ENCODE measurements around the gene MYO18B. TPM values are rescaled to one million over a fixed set of nuclear protein-coding genes. Genes with fewer than 3 reads are reported as not detected.

The MYO18B gene
- polyA plus RNA-seq, 3 donors: not detected

GRCh38 chr22:25795478-25795877 lies 53.5 kb downstream of the MYO18B start:
- H3K4me3 ChIP-seq (replicated peaks in 1 of 3; ENCODE audit: low read depth in 2 of 3, low read length in 3 of 3): no peak overlapping the region
- H3K79me2 ChIP-seq (ENCODE audit: insufficient read depth, low read length): no peaks in the 10 kb centered on the region
- intact Hi-C loops (cut with micrococcal nuclease): no loop called here
- TF ChIP-seq CTCF (IDR thresholded peaks at IDR 0.05): no peak
- H4K20me1 ChIP-seq (ENCODE audit: insufficient read depth, low read length): no peaks in the 10 kb centered on the region
- no peak overlapping the region for H3K4me3 Mint-ChIP-seq
- H3K27me3 Mint-ChIP-seq (ENCODE audit: low read depth in 3 of 3): peaks cover 7 to 9% (median 8%) of the 10 kb centered on the region in 3 donors
- no peaks in the 10 kb centered on the region for H3K4me1 Mint-ChIP-seq
- H3K4me1 ChIP-seq (ENCODE audit: control insufficient read depth in 1 of 2, insufficient read depth in 2 of 2, low read length in 2 of 2): no peaks in the 10 kb centered on the region
- H3K9me3 Mint-ChIP-seq: no peaks in the 10 kb centered on the region
- DNase-seq: no peak
- no peak overlapping the region for H3K27ac ChIP-seq (ENCODE audit: low read depth in 1 of 2, low read length in 2 of 2)
- H2AFZ ChIP-seq (ENCODE audit: insufficient read depth, low read depth, low read length, poor library complexity, severe bottlenecking): no peak overlapping the region
- H3K9ac ChIP-seq (ENCODE audit: insufficient read depth, low read length, poor library complexity, severe bottlenecking): no peak overlapping the region
- no peaks in the 10 kb centered on the region for H3K27me3 ChIP-seq (ENCODE audit: control insufficient read depth in 2 of 2, insufficient read depth in 2 of 2, low read length in 2 of 2)
- no peaks in the 10 kb centered on the region for H3K36me3 Mint-ChIP-seq
- no peaks in the 10 kb centered on the region for H3K9me3 ChIP-seq (replicated peaks in 1 of 2; ENCODE audit: control insufficient read depth in 1 of 2, insufficient read depth in 1 of 2, low read length in 2 of 2)
- 100% methylated on average over 2 of the region's 5 CpGs for WGBS (ENCODE audit: insufficient coverage)
- no peaks in the 10 kb centered on the region for H3K36me3 ChIP-seq (replicated peaks in 1 of 2; ENCODE audit: control insufficient read depth in 1 of 2, insufficient read depth in 2 of 2, low read length in 2 of 2)
- no peak overlapping the region for H3K4me2 ChIP-seq (replicated peaks; ENCODE audit: extremely low read depth, low read length, poor library complexity, severe bottlenecking)
- H3K27ac Mint-ChIP-seq: no peak overlapping the region

- Mint-ChIP-seq H3K9me3 (no peaks in the 10 kb centered on the region), H3K27ac (no peak overlapping the region), H3K36me3 (no peaks in the 10 kb centered on the region), H3K4me1 (no peaks in the 10 kb centered on the region), H3K27me3 (ENCODE audit: low read depth in 3 of 3) (peaks cover 4 to 9% (median 7%) of the 10 kb centered on the region in 3 donors), H3K4me3 (no peak overlapping the region)
- Histone ChIP-seq H3K4me1 (ENCODE audit: control insufficient read depth in 1 of 2, insufficient read depth in 2 of 2, low read length in 2 of 2) (no peaks in the 10 kb centered on the region), H2AFZ (ENCODE audit: insufficient read depth, low read depth, low read length, poor library complexity, severe bottlenecking) (no peak overlapping the region), H3K27ac (ENCODE audit: low read depth in 1 of 2, low read length in 2 of 2) (no peak overlapping the region), H3K9me3 (replicated peaks in 1 of 2; ENCODE audit: control insufficient read depth in 1 of 2, insufficient read depth in 1 of 2, low read length in 2 of 2) (no peaks in the 10 kb centered on the region), H3K36me3 (replicated peaks in 1 of 2; ENCODE audit: control insufficient read depth in 1 of 2, insufficient read depth in 2 of 2, low read length in 2 of 2) (no peaks in the 10 kb centered on the region), H3K4me2 (replicated peaks; ENCODE audit: extremely low read depth, low read length, poor library complexity, severe bottlenecking) (no peak overlapping the region), H3K4me3 (replicated peaks in 1 of 3; ENCODE audit: low read depth in 2 of 3, low read length in 3 of 3) (no peak overlapping the region), H3K27me3 (ENCODE audit: control insufficient read depth in 2 of 2, insufficient read depth in 2 of 2, low read length in 2 of 2) (no peaks in the 10 kb centered on the region), H3K79me2 (ENCODE audit: insufficient read depth, low read length) (no peaks in the 10 kb centered on the region), H4K20me1 (ENCODE audit: insufficient read depth, low read length) (no peaks in the 10 kb centered on the region), H3K9ac (ENCODE audit: insufficient read depth, low read length, poor library complexity, severe bottlenecking) (no peak overlapping the region)
- intact Hi-C loops (cut with micrococcal nuclease): no loop called here
- WGBS (ENCODE audit: insufficient coverage): 75% methylated on average over 19 of the region's 22 CpGs
- TF ChIP-seq CTCF (IDR thresholded peaks at IDR 0.05): no peak
- no peak for DNase-seq
Measured at GRCh38 chr22:25797498-25798290, 55.7 kb downstream of the MYO18B start.
